SU-DHL-6 (cell line): ENCODE data around the gene ALDOA.

Source experiments
- CTCF ChIP-seq: fragments of 200-600 bp; sonication (generic); IDR thresholded peaks from one replicate; pipeline ENCODE4 v1.5.1; 2017; ENCODE audit warnings: antibody characterized with exemption, mild to moderate bottlenecking, low read length, moderate library complexity; ENCODE audit not compliant: insufficient read depth, poor library complexity, severe bottlenecking
- EZH2phosphoT487 ChIP-seq: fragments of 200-600 bp; sonication (generic), shearing (Covaris generic); conservative IDR thresholded peaks from 2 replicates; pipeline ENCODE4 v1.6.1; 2018; ENCODE audit warnings: mild to moderate bottlenecking, antibody characterized with exemption, low read length, moderate library complexity, mixed read lengths

GRCh38 chr16:30082545-30083090, 17.1 kb downstream of the ALDOA start:
- TF ChIP-seq CTCF (no peak), EZH2phosphoT487 (no peak)
